ENCODE results near the gene HERPUD1. TPM values are rescaled to one million over a fixed set of nuclear protein-coding genes. Genes with fewer than 3 reads are reported as not detected.

The HERPUD1 gene
- total and polyA plus RNA-seq, 2 of the 8 experiments (the other 6 are each of a cell fraction or from before 2014, with no cell fraction given): 23.3 to 34.7 TPM

GRCh38 chr16:56933828-56934598 is 2.1 kb downstream of the HERPUD1 start:
- Histone ChIP-seq H3K56ac (replicated peaks; ENCODE audit: insufficient read length, low read depth, low read length) (no peak overlapping the region), H3K9me3 (ENCODE audit: insufficient read depth in 2 of 2, low read depth in 1 of 2, low read length in 1 of 2) (no peaks in the 10 kb centered on the region), H4K5ac (ENCODE audit: insufficient read length, low read depth, low read length) (no peak overlapping the region), H3K79me2 (ENCODE audit: control insufficient read depth in 1 of 2, insufficient read depth in 2 of 2, low read length in 2 of 2) (peaks cover 0 to 32% of the 10 kb centered on the region in 2 experiments; a peak in 2 of 4 replicates), H2BK15ac (ENCODE audit: low read length) (no peak overlapping the region), H2AK5ac (ENCODE audit: low read depth, low read length) (no peak overlapping the region), H3K18ac (ENCODE audit: extremely low read depth, low read length) (no peak overlapping the region), H2BK12ac (ENCODE audit: low read depth, low read length) (no peak overlapping the region), H4K91ac (replicated peaks; ENCODE audit: insufficient read length, low read length) (no peak overlapping the region), H2BK120ac (replicated peaks; ENCODE audit: low read depth, low read length) (no peak overlapping the region), H3K4ac (replicated peaks; ENCODE audit: insufficient read length, low read depth, low read length) (no peak overlapping the region), H2AFZ (ENCODE audit: low read length) (no peak overlapping the region), H3K23ac (ENCODE audit: insufficient read length) (no peak overlapping the region), H4K8ac (ENCODE audit: extremely low read depth, insufficient read depth, low read length) (no peak overlapping the region), H3K27me3 (replicated peaks in 1 of 4; ENCODE audit: control insufficient read depth in 3 of 4, extremely low read depth in 1 of 4, insufficient read depth in 3 of 4, low read length in 3 of 4) (no peaks in the 10 kb centered on the region), H3K23me2 (ENCODE audit: low read depth, low read length) (peaks cover 5% of the 10 kb centered on the region; the same call in 1 of the 2 replicates), H3K27ac (ENCODE audit: low read depth, low read length) (no peak overlapping the region), H4K20me1 (replicated peaks in 1 of 2; ENCODE audit: control insufficient read depth in 1 of 2, insufficient read depth in 2 of 2, low read length in 2 of 2) (peaks cover 4 to 7% of the 10 kb centered on the region in 2 experiments), H3K79me1 (ENCODE audit: low read depth, low read length) (no peaks in the 10 kb centered on the region), H2BK20ac (ENCODE audit: low read length) (no peak overlapping the region), H3K36me3 (ENCODE audit: control insufficient read depth in 2 of 4, insufficient read depth in 4 of 4, low read length in 3 of 4) (peaks cover 5 to 41% (median 28%) of the 10 kb centered on the region in 4 experiments; a peak in 7 of 8 replicates), H3K4me3 (ENCODE audit: extremely low read depth in 1 of 4, insufficient read depth in 2 of 4, low read depth in 3 of 4, low read length in 4 of 4) (peak overlapping the region in 2 of 4 experiments; percentile 80 to 89; a peak in 3 of 8 replicates), H3K14ac (ENCODE audit: insufficient read length) (no peak overlapping the region), H3K4me1 (replicated peaks in 1 of 4; ENCODE audit: control insufficient read depth in 3 of 4, insufficient read depth in 4 of 4, low read length in 3 of 4) (peaks cover 5 to 17% (median 11%) of the 10 kb centered on the region in 4 experiments), H3K9ac (replicated peaks in 1 of 4; ENCODE audit: extremely low read depth in 1 of 4, low read depth in 3 of 4, low read length in 3 of 4) (peak overlapping the region in 1 of 4 experiments; percentile 69; a peak in 1 of 7 replicates), H3K4me2 (ENCODE audit: insufficient read depth in 1 of 2, low read depth in 2 of 2, low read length in 2 of 2) (peak overlapping the region; percentile 84 to 90; a peak in 3 of 4 replicates), H2BK5ac (ENCODE audit: low read depth, low read length) (no peak overlapping the region)
- CTCF ChIA-PET (ENCODE audit: partially characterized antibody): interaction anchor here (1.0 to 6.7 kb wide), 3 partner anchors 19 to 66 kb away, joined by 4 to 32 read pairs (median 4); no protein-coding TSS in a partner anchor
- no peak for DNase-seq (ENCODE audit: low read depth in 1 of 2, low spot score in 2 of 2)
- no peak for FAIRE-seq
- POLR2A ChIA-PET (ENCODE audit: partially characterized antibody): interaction anchor here (1.3 to 11.4 kb wide), 6 partner anchors 10 to 96 kb away, joined by 3 to 125 read pairs (median 16); no protein-coding TSS in a partner anchor
- WGBS, 2 experiments (ENCODE audit: extremely low coverage in 1 of 2, insufficient coverage in 1 of 2, insufficient read length in 1 of 2, insufficient replicate concordance in 2 of 2, low coverage in 1 of 2, low lambda C conversion rate in 2 of 2, missing lambda C conversion rate in 1 of 2): 77% methylated on average over 8 of the region's 8 CpGs; no CpG with 5 or more reads in 1 of the 2 experiments
- TF ChIP-seq EZH2 (IDR thresholded peaks at IDR 0.05; ENCODE audit: low read depth, low read length, severe bottlenecking) (no peak), CTBP2 (IDR thresholded peaks at IDR 0.05; ENCODE audit: borderline replicate concordance, insufficient read depth, insufficient read length, low read length) (no peak), HDAC6 (IDR thresholded peaks at IDR 0.05; ENCODE audit: low read depth, low read length) (no peak), CHD2 (IDR thresholded peaks at IDR 0.05; ENCODE audit: low read length) (no peak), SP4 (IDR thresholded peaks at IDR 0.05; ENCODE audit: low read length) (no peak), CEBPB (IDR thresholded peaks at IDR 0.05; ENCODE audit: low read depth, low read length) (no peak)
- TF ChIP-seq, protein P1, sequence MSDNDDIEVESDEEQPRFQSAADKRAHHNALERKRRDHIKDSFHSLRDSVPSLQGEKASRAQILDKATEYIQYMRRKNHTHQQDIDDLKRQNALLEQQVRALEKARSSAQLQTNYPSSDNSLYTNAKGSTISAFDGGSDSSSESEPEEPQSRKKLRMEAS (IDR thresholded peaks at IDR 0.05): no peak
- TF ChIP-seq, protein P2, sequence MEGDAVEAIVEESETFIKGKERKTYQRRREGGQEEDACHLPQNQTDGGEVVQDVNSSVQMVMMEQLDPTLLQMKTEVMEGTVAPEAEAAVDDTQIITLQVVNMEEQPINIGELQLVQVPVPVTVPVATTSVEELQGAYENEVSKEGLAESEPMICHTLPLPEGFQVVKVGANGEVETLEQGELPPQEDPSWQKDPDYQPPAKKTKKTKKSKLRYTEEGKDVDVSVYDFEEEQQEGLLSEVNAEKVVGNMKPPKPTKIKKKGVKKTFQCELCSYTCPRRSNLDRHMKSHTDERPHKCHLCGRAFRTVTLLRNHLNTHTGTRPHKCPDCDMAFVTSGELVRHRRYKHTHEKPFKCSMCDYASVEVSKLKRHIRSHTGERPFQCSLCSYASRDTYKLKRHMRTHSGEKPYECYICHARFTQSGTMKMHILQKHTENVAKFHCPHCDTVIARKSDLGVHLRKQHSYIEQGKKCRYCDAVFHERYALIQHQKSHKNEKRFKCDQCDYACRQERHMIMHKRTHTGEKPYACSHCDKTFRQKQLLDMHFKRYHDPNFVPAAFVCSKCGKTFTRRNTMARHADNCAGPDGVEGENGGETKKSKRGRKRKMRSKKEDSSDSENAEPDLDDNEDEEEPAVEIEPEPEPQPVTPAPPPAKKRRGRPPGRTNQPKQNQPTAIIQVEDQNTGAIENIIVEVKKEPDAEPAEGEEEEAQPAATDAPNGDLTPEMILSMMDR (IDR thresholded peaks at IDR 0.05; ENCODE audit: control extremely low read depth in 1 of 3, insufficient read depth in 1 of 3, low read depth in 1 of 3, low read length in 3 of 3): no peak
